ENCODE results near the gene DLGAP4.

Gene DLGAP4

DNA sequence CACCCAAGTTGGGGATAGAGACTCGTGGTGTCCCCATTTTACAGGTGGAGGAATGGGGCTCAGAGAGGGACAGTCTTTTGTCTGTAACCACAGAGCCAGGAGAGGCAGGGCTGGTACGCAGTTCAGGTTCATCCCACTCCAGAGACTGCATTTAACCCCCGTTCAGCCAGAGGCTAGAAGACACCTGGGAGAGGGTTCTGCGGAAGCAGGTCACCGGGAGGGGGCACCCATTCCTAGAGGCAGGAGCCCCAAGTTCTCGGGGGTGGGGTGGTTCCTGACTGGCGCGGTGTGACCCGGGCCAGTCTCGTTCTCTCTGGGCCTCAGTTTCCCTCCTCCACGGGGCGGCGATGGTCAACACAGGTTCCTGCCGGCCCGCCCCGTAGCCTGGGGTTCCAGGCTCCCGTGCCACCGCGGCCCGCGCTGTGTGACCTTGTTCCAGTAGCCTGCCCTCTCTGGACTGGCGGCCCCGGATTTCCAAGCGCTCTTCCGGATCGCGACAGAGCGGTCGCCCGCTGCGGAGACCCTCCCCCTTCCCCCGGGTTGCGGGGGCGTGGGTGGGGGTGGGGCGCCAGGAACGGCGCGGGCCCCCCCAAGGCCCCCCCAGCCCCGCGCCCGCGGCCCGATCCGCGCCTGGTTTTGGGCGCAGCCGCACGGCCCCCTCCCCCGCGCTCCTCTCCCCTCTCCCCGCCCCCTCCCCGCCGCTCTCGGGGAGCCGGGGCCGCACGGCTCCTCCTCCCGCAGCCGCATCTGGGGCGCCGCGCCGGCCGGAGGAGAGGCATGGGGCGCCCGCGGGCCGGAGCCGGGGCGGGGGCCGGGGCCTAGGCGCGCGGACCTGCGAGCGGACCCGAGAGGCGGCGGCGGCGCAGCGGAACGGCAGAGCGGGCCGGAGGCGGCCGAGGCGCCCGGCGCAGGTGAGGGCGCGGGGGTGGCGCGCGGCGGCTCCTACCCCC, at the start of gene DLGAP4:
Gene DLGAP4 (plus strand): TSS at position 738 of the 950 bp plus-strand sequence. CDS start 125,379 bp downstream, outside the sequence.
- no peak for DNase-seq (ENCODE audit: low read depth in 4 of 4, low spot score in 1 of 4)

DNA sequence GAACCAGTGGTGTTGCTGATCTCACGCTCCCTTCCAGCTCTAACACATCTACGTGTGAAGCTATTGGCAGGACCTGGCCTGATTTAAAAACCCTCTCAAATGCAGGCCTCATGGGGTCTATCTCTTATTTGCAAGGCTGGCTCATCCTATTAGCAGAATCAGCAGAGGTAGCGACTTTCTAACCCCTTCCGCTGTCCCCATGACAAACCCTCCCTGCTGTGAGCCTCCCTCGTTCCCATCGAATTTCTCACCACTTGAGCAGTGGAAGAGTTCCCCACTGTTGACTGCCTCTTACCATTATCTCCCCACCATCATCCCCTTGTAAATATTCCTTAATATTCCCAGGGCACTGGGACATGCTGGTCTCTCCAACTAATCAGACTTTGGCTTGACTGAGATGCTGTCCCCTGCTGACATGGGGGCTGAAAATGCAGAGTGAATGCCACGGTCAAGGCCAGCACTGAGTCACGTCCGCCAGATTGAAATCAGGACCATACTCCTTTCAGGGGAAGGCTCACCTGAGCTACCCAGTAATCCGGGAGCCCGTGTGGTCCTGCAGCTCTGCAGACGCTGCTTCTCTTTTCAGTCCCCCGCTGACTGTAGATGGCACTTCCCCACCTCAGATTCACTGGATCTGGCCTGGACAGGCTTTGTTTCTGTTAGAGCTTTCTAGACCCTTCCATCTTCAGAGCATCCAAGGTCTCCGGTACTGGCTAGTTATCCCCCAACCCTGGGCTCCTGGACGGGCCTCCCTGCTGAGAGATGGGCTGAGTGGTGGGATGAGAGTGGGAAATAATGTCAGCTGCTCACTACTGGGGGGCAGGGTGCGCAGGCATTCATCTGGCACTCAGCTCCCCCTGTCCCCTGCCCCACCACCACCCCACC, 46.7 kb upstream of the DLGAP4 start:
- DNase-seq (ENCODE audit: low read depth in 4 of 4, low spot score in 1 of 4), result no peak

GRCh38 chr20:36260316-36260715, 45.8 kb upstream of the DLGAP4 start:
- DNase-seq (ENCODE audit: low read depth in 4 of 4, low spot score in 1 of 4), result no peak

DNA sequence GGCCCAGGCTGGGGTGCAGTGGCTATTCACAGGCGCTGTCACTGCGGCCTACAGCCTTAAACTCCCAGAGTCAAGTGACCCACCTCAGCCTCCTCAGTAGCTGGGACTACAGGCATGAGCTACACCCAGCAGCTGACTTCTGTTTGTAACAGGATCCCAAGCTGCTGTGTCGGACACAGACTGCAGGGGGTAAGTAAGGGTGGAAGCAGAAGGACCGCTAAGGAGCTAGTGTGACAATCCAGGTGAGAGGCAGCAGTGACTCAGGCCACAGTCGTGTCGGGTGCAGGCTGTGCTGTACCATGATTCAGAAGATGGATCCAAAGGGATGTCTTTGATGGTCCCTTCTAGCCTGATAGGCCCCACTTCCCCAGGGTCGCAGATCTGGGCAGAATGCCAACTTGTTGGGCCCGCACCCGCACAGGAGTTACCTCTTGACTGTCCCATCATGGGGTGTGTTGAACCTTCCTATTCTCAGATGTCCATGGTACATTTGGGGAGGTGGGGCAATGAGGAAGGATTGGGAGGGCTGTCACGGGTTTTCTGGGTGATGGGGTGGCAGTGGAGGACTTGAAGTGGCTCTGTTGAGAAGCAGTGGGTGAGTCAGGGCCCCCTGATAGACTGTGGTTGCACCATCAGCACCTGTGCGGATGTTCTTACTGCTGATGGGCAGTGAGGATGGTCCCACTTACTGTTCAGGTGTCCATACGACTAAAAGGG, 44.6 kb upstream of the DLGAP4 start:
- DNase-seq (ENCODE audit: low read depth in 4 of 4, low spot score in 1 of 4), result no peak

DNA sequence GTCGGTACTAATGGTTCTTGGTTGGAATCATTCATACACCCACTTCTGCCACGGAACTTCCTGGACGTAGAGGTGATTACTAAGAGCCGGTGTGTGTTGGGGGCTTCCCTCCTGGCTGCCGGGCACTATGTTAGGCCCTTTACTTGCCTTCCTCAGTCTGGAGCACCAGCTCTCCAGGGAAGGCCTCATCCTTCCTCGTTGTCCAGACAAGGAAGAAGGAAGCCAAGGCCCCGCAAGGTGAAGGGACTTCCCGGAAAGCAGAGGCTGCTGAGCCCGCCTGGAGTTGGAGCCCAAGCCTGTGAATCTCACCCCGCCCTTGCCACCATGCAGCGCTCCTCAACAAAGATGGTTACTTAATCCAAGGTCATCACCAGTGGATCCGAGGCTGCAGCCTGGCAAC, 43.7 kb upstream of the DLGAP4 start:
- no peak for DNase-seq (ENCODE audit: low read depth in 4 of 4, low spot score in 1 of 4)

DNA sequence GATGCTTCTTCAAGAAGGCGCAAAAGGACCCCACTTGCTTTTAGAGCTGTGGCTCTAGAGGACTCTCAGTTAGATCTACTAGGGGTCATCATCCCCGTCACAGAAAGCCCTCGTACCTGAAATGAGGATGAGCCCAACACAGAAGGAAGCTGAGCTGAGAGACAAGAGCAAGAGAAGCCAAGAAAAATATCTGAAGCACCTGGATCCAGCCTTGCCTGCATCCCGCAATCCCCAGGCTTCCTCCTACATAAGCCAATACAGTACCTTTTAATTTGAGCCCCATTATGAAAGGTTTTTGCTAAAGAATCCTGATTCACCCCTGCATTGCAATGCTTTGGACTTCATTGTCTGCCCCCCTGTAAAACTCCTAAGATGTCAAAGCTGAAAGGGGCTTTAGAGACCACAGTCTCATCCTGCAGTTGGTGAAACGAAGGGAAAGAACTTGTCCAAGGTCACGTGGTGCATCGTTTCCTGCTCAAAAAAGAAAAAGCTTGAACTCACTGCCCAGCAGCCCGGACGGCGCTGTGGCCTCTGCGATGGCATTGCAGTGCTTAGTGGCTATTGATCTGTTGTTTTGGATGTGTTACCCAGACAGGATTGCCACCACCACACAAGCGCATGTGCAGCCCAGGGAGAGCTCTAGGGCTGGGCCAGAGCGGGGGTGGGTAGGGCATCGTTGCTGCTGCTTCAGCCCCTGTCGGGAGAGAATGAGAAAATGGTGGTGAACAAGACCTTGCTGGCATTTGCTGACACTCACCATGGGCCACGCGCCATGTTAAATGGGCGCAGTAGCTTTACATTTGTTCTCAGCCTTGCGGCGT, 41.5 kb upstream of the DLGAP4 start:
- no peak for DNase-seq (ENCODE audit: low read depth in 4 of 4, low spot score in 1 of 4)

GRCh38 chr20:36266189-36266588, 40.0 kb upstream of the DLGAP4 start:
- DNase-seq (ENCODE audit: low read depth in 4 of 4, low spot score in 1 of 4), result no peak

GRCh38 chr20:36267605-36268381, 38.3 kb upstream of the DLGAP4 start:
- no peak for DNase-seq (ENCODE audit: low read depth in 4 of 4, low spot score in 1 of 4)

DNA sequence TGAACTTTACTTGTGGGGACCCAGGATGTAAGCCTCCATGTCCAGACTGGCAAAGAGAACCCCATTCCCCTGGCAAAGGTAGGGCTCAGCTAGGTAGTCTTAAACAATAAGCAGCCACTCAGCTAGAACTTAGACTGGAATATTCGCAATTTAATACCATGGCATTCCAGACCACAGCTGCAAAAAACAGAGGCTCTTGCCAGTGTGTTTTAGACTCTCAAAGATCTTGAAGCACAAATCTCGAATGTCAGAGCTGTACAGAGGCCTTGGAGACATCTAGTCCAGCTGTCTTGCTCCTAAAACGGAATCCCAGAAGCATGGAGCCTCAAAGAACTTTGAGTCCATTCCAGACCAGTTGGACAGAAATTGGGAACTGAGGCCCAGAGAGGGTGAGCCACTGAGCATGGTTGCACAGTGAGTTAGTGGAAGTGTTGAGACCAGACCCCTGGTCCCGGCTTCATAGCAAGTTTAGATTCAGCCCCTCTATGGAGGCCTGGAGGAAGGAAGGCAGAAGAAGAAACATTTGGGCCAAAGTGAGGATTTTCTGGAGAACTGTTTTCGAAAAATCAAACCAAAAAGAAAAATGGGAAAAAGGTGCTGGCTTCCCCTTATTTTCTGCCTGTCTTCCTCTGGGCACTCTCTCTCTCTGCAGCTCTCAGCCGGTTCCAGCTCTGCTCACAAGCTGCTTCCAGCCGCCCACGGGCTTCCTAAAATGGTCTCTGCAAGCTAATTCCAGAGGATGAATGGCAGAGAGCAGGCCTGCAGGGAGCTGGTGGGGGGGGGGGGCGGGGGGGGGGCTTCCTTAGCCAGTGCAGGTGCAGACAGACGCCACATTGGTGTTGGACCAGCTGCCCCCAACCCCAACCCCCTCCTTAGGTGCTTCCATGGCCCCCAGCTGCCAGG, 37.4 kb upstream of the DLGAP4 start:
- no peak for DNase-seq (ENCODE audit: low read depth in 4 of 4, low spot score in 1 of 4)

DNA sequence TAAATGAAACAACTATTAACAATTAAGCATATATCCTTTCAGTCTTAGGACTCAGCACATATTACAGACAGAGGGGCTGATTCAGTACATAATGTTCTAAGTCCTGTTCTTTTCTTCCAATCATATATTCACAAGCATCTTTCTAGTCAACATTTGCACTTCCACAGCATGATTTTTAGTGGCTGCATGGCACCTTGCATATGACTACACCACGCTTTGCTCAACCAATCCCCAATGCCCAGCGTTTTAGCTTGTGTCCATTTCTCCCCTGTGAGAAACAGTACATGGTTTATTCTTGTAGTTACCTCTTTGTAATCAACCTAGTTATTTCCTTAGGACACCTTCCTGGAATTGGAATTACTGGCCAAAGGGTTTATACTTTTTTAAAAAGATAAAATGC, 36.6 kb upstream of the DLGAP4 start:
- DNase-seq (ENCODE audit: low read depth in 4 of 4, low spot score in 1 of 4), result no peak

DNA sequence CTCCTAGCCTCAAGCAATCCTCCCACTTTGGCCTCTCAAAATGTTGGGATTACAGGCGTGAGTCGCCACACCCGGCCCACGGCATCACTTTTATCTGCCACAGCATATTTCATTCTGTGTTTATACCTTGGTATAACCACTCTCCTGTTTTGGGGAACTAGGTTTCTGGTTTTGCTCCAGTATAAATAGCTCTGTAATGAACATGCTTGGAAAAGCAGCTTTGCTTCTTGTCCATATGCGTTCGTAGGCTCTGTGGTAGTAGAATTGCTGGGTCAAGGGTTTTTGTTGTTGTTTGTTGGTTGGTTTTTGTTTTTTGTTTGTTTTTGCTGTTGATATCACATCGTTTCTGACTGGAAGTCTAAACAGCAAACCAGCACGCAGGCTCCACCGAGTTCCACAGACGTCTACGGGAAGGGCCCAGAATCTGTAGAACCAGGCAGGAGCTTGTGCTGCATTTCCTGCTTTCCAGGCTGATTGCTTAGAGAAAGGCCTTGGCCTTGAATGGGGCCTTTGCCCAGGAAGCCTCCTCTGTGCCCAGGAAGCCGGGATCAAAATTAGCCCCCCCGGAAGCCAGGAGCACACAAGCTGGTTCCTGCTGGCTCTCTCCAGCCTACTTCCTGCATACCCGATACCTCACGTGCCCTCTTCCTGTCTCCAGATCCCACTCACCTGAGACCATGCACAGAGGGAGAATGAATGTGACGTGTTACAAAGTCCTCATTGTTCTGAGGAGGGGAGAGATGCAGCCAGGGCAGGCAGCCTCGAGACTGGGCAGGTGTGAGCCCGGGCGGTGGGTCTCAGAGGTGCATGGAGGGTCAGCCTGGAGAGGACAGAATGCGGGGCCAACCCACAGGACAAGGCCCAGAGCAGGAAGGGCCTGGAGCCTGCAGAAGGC, 35.1 kb upstream of the DLGAP4 start:
- DNase-seq (ENCODE audit: low read depth in 4 of 4, low spot score in 1 of 4), result no peak

DNA sequence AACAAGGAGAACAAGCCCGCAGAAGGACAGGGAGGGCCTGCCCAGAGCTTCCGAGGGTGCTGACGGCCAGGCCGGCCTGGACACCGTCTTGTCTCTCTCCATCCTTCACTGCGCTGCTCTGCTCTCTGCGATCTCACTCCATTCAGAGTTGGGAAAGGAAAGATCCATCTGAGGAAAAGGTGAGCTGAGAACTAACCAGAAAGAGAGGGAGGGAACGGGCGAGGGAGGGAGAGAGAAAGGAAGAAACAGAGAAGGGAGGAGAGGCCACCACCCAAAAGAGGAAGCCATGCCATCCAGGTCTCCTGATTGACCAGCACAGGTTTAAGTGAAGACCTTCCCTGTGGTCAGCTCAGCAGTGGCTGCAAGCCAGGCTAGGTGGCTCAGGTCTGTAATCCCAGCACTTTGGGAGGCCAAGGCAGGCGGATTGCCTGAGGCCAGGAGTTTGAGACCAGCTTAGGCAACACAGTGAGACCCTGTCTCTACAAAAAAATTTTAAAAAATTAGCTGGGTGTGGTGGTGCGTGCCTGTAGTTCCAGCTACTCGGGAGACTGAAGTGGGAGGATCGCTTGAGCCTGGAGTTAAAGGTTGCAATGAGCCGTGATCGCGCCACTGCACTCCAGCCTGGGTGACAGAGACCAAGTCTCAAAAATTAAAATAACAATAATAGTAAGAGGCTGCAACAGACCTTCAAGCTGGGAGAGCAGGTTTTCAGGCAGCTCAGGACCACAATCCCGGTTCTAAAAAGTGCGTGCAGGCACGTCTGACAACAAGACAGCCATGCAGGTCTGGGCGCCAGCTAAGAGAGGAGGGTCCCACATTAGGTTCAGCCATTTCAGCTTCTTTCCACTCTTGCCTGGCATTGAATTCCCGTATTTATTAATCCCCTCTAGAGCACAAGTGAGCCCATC, 34.2 kb upstream of the DLGAP4 start:
- no peak for DNase-seq (ENCODE audit: low read depth in 4 of 4, low spot score in 1 of 4)

GRCh38 chr20:36272547-36273220, 33.5 kb upstream of the DLGAP4 start:
- no peak for DNase-seq (ENCODE audit: low read depth in 4 of 4, low spot score in 1 of 4)

DNA sequence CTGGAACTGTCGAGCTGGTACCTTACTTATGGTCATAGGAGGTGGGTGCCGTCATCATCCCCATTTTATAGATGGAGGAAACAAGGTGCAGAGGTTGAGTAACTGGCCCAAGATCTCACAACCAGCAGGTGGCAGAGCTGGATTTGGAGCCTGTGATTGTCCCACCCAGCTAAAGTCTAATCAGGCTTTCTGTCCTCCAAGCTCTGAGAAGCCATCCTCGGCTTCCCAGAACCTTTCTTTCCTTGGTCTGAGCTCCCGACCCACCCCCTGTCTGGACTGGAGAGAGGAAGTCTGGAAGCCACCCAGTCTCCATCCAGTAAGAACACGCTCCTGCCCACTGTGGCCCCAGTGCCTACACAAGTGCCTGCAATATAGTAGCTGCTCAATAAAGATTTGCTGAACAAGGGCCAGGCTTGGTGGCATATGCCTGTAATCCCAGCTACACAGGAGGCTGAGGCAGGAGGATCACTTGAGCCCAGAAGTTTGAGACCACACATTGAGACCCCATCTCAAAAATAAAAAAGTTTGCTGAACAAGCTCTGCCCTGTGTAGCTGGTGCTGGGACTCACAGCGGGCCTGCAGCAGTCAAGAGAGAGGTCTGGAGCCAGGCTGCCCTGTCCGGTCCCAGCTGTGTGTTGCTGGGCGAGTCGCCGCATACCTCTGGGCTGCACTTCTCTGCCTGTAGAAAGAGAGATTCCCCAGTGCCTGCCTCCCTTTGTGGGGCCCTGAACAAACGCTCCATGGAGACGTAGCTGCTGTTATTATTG, 32.5 kb upstream of the DLGAP4 start:
- no peak for DNase-seq (ENCODE audit: low read depth in 4 of 4, low spot score in 1 of 4)

DNA sequence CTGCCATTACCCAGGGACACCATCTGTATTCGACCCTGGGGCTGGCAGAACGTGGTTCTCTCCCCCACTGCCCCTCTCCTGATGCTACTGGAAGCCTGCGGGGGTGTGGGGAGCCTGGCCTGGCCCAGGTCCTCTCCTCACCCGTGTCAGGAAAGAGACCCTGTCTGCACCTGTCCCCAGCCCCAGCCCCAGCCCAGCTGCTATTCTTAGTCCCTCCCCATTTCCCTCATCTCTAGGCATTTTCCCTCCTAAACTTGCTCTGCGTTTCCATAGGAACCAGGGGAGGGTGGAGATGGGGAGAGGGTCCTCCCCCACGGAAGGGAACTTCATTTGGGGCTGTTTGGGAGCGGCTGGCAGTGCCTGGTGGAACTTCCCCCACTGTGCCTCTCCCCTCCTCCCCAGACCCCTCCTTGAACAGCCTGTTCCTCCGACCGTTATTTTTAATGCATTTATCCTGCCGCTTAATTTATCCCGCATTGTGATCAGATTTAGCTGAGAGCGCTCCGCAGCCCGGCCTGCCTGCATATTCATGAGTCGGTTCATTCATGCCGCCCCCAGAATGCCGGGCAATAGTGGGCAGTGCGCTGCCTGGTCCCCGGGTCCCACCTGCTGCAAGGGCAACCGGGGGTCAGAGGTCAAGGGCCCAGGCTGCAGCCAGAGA, 31.8 kb upstream of the DLGAP4 start:
- no peak for DNase-seq (ENCODE audit: low read depth in 4 of 4, low spot score in 1 of 4)
